Mesenchymal stem cell (in vitro differentiated cells and primary cell): ENCODE measurements around the gene BRD3.

ENCODE experiments used
- DNase-seq: peaks from one replicate; pipeline ENCODE4 v3.0.0-alpha.2; 2013
- H2AFZ ChIP-seq: one replicate; pipeline ENCODE4 v1.6.1; 2013; ENCODE audit warnings: low read depth, mild to moderate bottlenecking, control low read depth, inconsistent platforms, low read length, moderate library complexity
- H2AK5ac ChIP-seq: 2 replicates; pipeline ENCODE4 v1.6.1; 2013; ENCODE audit warnings: low read length, moderate library complexity, mild to moderate bottlenecking, inconsistent platforms; ENCODE audit not compliant: severe bottlenecking
- H2BK120ac ChIP-seq: one replicate; pipeline ENCODE4 v1.6.1; 2013; ENCODE audit warnings: low read depth, mild to moderate bottlenecking, inconsistent platforms, low read length, moderate library complexity
- H2BK12ac ChIP-seq, 2 experiments: one replicate each; pipeline ENCODE4 v1.6.1; 2013; ENCODE audit warnings: inconsistent platforms in 2 of 2, low read length in 2 of 2, mild to moderate bottlenecking in 2 of 2, moderate library complexity in 2 of 2, control low read depth in 1 of 2
- H2BK15ac ChIP-seq: one replicate; pipeline ENCODE4 v1.6.1; 2013; ENCODE audit warnings: mild to moderate bottlenecking, low read depth, inconsistent platforms; ENCODE audit not compliant: poor library complexity, severe bottlenecking
- H2BK5ac ChIP-seq: 2 replicates; pipeline ENCODE4 v1.6.1; 2013; ENCODE audit warnings: low read depth, mild to moderate bottlenecking, low read length, control low read depth, inconsistent platforms; ENCODE audit not compliant: poor library complexity, severe bottlenecking
- H3K14ac ChIP-seq, 2 experiments: one replicate each; pipeline ENCODE4 v1.6.1; 2013; ENCODE audit warnings: inconsistent platforms in 2 of 2, low read length in 2 of 2, control low read depth in 1 of 2, mild to moderate bottlenecking in 1 of 2, moderate library complexity in 1 of 2
- H3K18ac ChIP-seq, 2 experiments: one replicate each; pipeline ENCODE4 v1.6.1; 2013; ENCODE audit warnings: inconsistent platforms in 2 of 2, low read length in 2 of 2, control low read depth in 1 of 2, low read depth in 1 of 2, mild to moderate bottlenecking in 1 of 2
- H3K23ac ChIP-seq, 2 experiments: one replicate each; pipeline ENCODE4 v1.6.1; 2013; ENCODE audit warnings: inconsistent platforms in 2 of 2, low read length in 2 of 2, mild to moderate bottlenecking in 2 of 2, moderate library complexity in 2 of 2, control low read depth in 1 of 2
- H3K27ac ChIP-seq: 2 replicates; pipeline ENCODE4 v1.5.1; 2013; ENCODE audit warnings: mild to moderate bottlenecking, moderate library complexity, low read length, control low read depth, inconsistent platforms; ENCODE audit not compliant: poor library complexity, severe bottlenecking
- H3K27me3 ChIP-seq, 2 experiments: 2 replicates each; pipeline versions ENCODE4 v1.6.1 to v1.7.0; 2013; ENCODE audit warnings: low read length in 2 of 2, mild to moderate bottlenecking in 2 of 2, moderate library complexity in 2 of 2, control low read depth in 1 of 2, inconsistent platforms in 1 of 2; ENCODE audit not compliant: control insufficient read depth in 1 of 2, insufficient read depth in 1 of 2
- H3K36me3 ChIP-seq, 2 experiments: 2 replicates each; pipeline versions ENCODE4 v1.6.1 to v1.7.0; 2013; ENCODE audit warnings: low read length in 2 of 2, control low read depth in 1 of 2, inconsistent platforms in 1 of 2, low read depth in 1 of 2, mild to moderate bottlenecking in 1 of 2; ENCODE audit not compliant: insufficient read depth in 2 of 2, control insufficient read depth in 1 of 2
- H3K4ac ChIP-seq, 2 experiments: one replicate each; pipeline ENCODE4 v1.6.1; 2013; ENCODE audit warnings: inconsistent platforms in 2 of 2, low read length in 2 of 2, mild to moderate bottlenecking in 2 of 2, moderate library complexity in 2 of 2, control low read depth in 1 of 2, low read depth in 1 of 2
- H3K4me1 ChIP-seq: 2 replicates; pipeline ENCODE4 v1.6.1; 2013; ENCODE audit warnings: low read depth, low read length, control low read depth; ENCODE audit not compliant: control insufficient read depth, insufficient read depth
- H3K4me2 ChIP-seq: 2 replicates; pipeline ENCODE4 v1.6.1; 2013; ENCODE audit warnings: low read length, mild to moderate bottlenecking, inconsistent platforms; ENCODE audit not compliant: poor library complexity, severe bottlenecking
- H3K4me3 ChIP-seq, 2 experiments: 2 replicates each; pipeline versions ENCODE4 v1.5.1 to v1.7.0; 2013; ENCODE audit warnings: low read length in 2 of 2, mild to moderate bottlenecking in 2 of 2, control low read depth in 1 of 2, low read depth in 1 of 2; ENCODE audit not compliant: insufficient read depth in 1 of 2
- H3K79me1 ChIP-seq: replicated peaks from 2 replicates; pipeline ENCODE4 v1.6.1; 2013; ENCODE audit warnings: mild to moderate bottlenecking, control low read depth, low read length, inconsistent platforms; ENCODE audit not compliant: poor library complexity, severe bottlenecking
- H3K9ac ChIP-seq: 2 replicates; pipeline ENCODE4 v1.7.0; 2013; ENCODE audit warnings: mild to moderate bottlenecking, low read length, moderate library complexity
- H3K9me3 ChIP-seq: 2 replicates; pipeline ENCODE4 v1.7.0; 2013; ENCODE audit warnings: mild to moderate bottlenecking, low read length; ENCODE audit not compliant: control insufficient read depth
- H4K8ac ChIP-seq: one replicate; pipeline ENCODE4 v1.6.1; 2013; ENCODE audit warnings: inconsistent platforms, mild to moderate bottlenecking, low read length, moderate library complexity
- H4K91ac ChIP-seq: one replicate; pipeline ENCODE4 v1.6.1; 2013; ENCODE audit warnings: mild to moderate bottlenecking, low read length, inconsistent platforms
- WGBS: methylation state at CpG from one replicate; pipeline ENCODE4 v1.1.7; 2013; ENCODE audit warnings: mixed read lengths; 5-methylcytosine and 5-hydroxymethylcytosine counted together

BRD3 gene

GRCh38 chr9:133987946-133988665, 79.7 kb downstream of the BRD3 start:
- Histone ChIP-seq H3K14ac (no peak overlapping the region), H2BK12ac (peak overlapping the region in 1 of 2 experiments; percentile 24), H3K4me3 (no peak overlapping the region), H4K91ac (no peak overlapping the region), H3K4me2 (no peak overlapping the region), H3K4me1 (peaks cover 42% of the 10 kb centered on the region), H3K79me1 (no peaks in the 10 kb centered on the region), H3K27ac (no peak overlapping the region), H3K27me3 (no peaks in the 10 kb centered on the region), H3K9me3 (no peaks in the 10 kb centered on the region), H3K18ac (no peak overlapping the region), H2BK120ac (no peak overlapping the region), H2BK15ac (peak overlapping the region; percentile 44), H2AK5ac (no peak overlapping the region), H3K9ac (no peak overlapping the region), H2AFZ (no peak overlapping the region), H3K36me3 (peaks cover 0 to 15% of the 10 kb centered on the region in 2 experiments), H2BK5ac (no peak overlapping the region), H3K4ac (peak overlapping the region in 1 of 2 experiments; percentile 14), H3K23ac (no peak overlapping the region), H4K8ac (no peak overlapping the region)
- no peak for DNase-seq
- 94% methylated on average over 13 of the region's 16 CpGs for WGBS

DNA sequence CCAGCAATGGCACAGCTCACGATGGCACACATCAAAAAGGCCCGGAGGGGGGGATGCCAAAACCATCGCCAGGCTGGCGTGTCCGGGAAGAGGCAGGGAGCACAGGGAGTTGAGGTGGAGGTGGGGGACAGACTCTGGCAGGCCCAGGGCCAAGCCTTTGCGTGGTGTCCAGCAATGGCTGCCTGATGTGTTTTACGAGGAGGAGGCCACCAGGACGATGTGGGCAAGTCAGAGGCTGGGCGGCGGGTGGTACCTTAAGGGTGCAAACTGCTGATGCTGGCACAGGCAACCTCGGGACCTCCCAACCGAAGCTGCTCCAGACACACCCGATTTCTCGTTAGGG, 80.4 kb downstream of the BRD3 start:
- Histone ChIP-seq H3K27me3 (no peaks in the 10 kb centered on the region), H2AFZ (no peak overlapping the region), H3K18ac (no peak overlapping the region), H3K4me3 (no peak overlapping the region), H4K91ac (no peak overlapping the region), H3K79me1 (no peaks in the 10 kb centered on the region), H3K4ac (no peak overlapping the region), H2BK15ac (no peak overlapping the region), H4K8ac (no peak overlapping the region), H2BK5ac (no peak overlapping the region), H3K4me2 (no peak overlapping the region), H3K9ac (no peak overlapping the region), H3K27ac (no peak overlapping the region), H3K23ac (no peak overlapping the region), H3K4me1 (peaks cover 48% of the 10 kb centered on the region), H3K36me3 (peaks cover 0 to 20% of the 10 kb centered on the region in 2 experiments), H3K14ac (no peak overlapping the region), H2BK120ac (no peak overlapping the region), H2BK12ac (no peak overlapping the region), H2AK5ac (no peak overlapping the region), H3K9me3 (no peaks in the 10 kb centered on the region)
- DNase-seq, result no peak
- 95% methylated on average over 14 of the region's 14 CpGs for WGBS

DNA sequence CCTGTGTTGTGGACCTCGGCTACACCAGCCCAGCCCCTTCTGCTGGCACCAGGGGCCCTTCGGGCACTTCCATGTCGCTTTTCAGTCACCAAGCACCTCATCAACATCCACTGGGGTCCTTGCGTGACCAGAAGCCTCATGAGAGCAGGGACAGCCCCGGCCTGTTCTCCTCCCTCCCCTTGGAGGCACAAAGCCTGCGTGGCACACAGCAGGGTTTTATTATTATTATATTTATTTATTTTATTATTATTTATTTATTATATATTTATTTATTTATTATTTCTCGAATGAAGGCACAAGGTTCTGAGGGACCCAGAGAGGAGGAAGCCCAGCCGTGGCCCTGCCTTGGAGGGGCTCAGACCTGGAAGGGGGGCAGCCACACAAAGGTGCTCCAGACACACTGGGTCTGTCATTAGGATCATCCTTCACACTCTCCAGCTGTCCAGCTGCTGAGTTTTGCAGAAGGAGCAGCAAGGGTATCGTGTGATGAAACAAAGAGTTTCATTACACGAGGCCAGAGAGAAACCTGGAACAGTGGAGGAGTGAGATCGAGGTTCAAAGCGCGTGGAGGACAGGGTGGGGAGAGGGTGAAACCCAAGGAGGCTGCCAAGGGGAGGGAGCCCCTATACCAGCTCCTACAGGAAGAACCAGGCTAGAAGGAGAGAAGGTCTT, 80.9 kb downstream of the BRD3 start:
- H3K27ac ChIP-seq, result no peak overlapping the region

GRCh38 chr9:133986061-133986460, 81.8 kb downstream of the BRD3 start:
- Histone ChIP-seq H4K91ac (no peak overlapping the region), H4K8ac (no peak overlapping the region), H2BK12ac (no peak overlapping the region), H2BK15ac (no peak overlapping the region), H3K4me1 (peaks cover 61% of the 10 kb centered on the region), H3K36me3 (peaks cover 0 to 32% of the 10 kb centered on the region in 2 experiments), H3K23ac (peak overlapping the region in 1 of 2 experiments; percentile 66), H3K4me3 (no peak overlapping the region), H3K27ac (no peak overlapping the region), H3K4ac (no peak overlapping the region), H3K79me1 (no peaks in the 10 kb centered on the region), H3K27me3 (no peaks in the 10 kb centered on the region), H3K9ac (no peak overlapping the region), H3K14ac (no peak overlapping the region), H2BK5ac (no peak overlapping the region), H3K4me2 (no peak overlapping the region), H2AK5ac (no peak overlapping the region), H2BK120ac (no peak overlapping the region), H3K18ac (no peak overlapping the region), H3K9me3 (no peaks in the 10 kb centered on the region), H2AFZ (no peak overlapping the region)
- no peak for DNase-seq
- 80% methylated on average over 6 of the region's 6 CpGs for WGBS

More for the DNA sequence above, 80.9 kb downstream of the BRD3 start:
- Histone ChIP-seq H3K4me2 (no peak overlapping the region), H3K14ac (no peak overlapping the region), H3K9me3 (no peaks in the 10 kb centered on the region), H3K18ac (no peak overlapping the region), H3K23ac (no peak overlapping the region), H4K91ac (no peak overlapping the region), H3K4ac (no peak overlapping the region), H3K79me1 (no peaks in the 10 kb centered on the region), H4K8ac (no peak overlapping the region), H2AFZ (no peak overlapping the region), H3K4me1 (peaks cover 53% of the 10 kb centered on the region), H3K4me3 (no peak overlapping the region), H2BK15ac (no peak overlapping the region), H2BK120ac (no peak overlapping the region), H2BK12ac (no peak overlapping the region), H3K36me3 (peaks cover 0 to 25% of the 10 kb centered on the region in 2 experiments), H2AK5ac (no peak overlapping the region), H3K9ac (no peak overlapping the region), H3K27me3 (no peaks in the 10 kb centered on the region), H2BK5ac (no peak overlapping the region)
- WGBS, result 96% methylated on average over 11 of the region's 13 CpGs
- DNase-seq, result no peak
